GM21717 (cell line): ENCODE measurements around the gene LANCL3.
"Not testable (repeated sequence)": the region's sequence is repeated elsewhere in the genome, so short reads cannot be mapped to it uniquely, and the experiment has no call there.

ENCODE experiments used
- ATAC-seq: cut with Tn5 transposase; IDR thresholded peaks from one replicate; pipeline ENCODE4 v1.9.1; 2021; ENCODE audit warnings: mild to moderate bottlenecking, moderate library complexity; ENCODE audit not compliant: unreplicated experiment

The LANCL3 gene

DNA sequence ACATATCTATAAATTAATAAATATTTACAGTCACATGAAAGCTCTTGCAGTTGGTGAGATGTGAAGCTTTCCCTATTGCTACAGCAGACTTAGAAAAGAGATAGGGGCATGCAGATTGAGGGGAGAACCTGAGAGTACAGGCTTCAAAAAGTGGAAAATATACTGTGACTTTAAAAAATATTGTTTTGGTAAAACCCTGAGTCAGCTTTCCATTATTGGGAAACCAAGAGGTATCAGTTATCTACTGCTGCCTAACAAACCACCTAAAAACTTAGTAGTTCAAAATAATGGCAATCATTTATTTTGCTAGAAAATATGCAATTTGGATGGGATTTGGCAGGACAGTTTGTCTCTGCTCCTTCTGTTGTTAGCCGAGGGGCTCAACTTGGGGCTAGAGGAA lies 38.3 kb downstream of the LANCL3 start:
- no peak for ATAC-seq

DNA sequence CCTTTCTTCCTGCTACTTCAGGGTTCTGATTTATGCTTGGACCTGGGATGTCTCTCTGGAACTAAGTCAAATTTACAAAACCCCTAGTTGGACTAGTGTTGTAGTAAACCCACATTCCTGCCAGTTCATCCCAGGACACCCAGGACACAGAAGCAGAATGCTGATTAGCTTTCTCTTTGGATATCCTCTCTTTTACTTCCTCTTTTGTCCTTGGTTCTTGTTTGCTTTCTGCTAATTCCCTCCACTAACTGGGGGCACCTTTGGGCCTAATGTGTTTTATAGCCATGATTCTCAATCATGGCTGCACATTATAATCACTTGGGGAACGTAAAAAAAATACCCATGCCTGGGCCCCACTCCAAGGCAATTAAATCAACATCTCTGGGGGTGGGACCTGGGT lies 42.5 kb downstream of the LANCL3 start:
- no peak for ATAC-seq

- no peak for ATAC-seq
These were observed 56.1 kb downstream of the LANCL3 start for GRCh38 chrX:37627602-37628001.

- ATAC-seq = no peak
These were observed 66.6 kb downstream of the LANCL3 start for GRCh38 chrX:37638047-37638446.

GRCh38 chrX:37640142-37640541 lies 68.7 kb downstream of the LANCL3 start:
- no peak for ATAC-seq

- no peak for ATAC-seq
These were observed 70.4 kb downstream of the LANCL3 start for GRCh38 chrX:37641859-37642258.

DNA sequence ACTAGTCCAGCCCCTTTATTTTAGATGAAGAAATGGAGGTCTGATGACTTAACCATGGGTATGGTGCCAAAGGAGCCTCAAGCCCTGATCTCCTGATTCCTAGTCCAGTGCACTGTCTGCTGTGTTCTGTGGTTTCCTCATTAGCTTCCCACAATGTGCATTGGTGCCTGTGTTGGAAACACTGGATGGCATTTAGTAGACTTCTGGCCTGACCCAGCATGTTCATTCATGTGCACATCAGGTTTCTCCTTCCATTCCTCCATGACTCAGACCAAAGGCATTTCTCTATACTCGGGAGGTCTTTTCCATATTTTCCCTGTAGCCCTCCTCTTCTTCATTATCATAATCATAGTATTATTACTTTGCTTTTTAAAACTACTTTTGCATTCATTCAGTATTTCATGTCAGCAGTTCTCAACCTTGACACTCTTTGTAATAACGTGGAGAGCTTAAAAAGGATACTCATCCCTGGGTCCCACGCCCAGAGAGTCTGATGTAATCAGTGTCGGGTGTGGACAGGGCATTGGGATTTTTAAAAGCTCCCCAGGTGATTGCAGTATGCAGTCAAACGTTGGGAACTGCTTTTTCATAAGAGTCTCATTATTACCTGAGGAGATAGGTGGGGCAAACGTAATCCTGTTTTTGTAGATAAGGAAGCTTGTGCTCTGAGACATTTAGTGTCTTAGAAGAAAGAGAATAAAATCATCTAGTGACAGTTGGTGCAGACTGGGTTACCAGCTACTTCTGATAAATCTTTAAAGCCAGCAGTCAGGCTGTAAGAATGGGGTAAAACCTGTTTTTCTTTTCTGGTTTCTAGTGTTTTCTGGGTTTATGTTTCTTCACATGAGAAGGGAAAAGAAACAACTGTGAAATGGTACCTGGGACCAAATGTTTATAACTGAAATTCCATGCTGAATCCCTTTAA lies 73.2 kb downstream of the LANCL3 start:
- ATAC-seq = no peak

DNA sequence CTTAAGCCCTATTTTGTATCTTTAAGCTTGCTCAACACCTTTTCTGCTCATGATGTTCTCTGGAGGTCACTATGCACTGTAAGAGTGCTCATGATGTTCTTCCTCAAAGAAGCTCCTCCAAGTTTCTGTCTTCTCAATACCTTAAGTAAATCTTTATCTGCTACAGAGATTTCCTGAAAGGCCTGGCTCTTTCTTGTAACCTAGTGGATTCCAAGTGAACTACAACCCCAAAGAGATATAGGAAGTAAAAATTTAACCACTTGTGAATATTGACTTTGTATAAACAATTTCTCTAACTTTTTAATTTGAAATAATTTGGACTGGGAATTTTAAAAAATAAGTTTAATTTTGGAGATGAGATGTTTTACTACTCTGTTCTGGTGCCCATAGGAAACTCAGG lies 74.8 kb downstream of the LANCL3 start:
- ATAC-seq = no peak

DNA sequence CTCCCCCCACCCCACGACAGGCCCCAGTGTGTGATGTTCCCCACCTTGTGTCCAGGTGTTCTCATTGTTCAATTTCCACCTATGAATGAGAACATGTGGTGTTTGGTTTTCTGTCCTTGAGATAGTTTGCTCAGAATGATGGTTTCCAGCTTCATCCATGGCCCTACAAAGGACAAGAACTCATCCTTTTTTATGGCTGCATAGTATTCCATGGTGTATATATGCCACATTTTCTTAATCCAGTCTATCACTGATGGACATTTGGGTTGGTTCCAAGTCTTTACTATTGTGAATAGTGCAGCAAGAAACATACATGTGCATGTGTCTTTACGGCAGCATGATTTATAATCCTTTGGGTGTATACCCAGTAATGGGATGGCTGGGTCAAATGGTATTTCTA lies 79.4 kb downstream of the LANCL3 start:
- not testable (repeated sequence) for ATAC-seq

DNA sequence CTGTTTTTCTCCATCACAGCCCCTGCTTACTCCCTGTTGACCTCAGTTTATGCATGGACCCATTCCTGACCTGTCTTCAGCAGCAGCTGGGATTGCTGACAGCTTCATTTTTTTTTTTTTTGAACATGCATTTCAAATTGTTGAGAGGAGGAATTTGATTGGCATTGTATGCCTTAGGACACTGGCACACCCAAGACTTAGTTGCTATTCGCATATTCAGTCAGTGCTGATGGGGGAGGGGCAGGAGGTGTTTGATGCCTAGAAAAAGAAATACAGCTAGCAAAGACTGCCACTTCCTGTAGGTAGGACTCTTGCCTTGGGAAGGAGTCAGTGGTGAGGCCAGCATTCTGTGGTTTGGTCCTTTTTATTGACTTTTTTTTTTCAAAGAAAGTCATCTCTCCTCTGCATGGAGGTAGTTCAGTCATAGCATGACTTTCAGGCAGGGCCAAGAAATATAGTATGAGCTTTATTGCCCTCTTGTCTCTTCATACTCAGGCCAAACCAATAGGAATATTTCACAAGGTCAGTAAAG lies 80.5 kb downstream of the LANCL3 start:
- no peak for ATAC-seq

- no peak for ATAC-seq
These were observed 81.2 kb downstream of the LANCL3 start for GRCh38 chrX:37652589-37653231.

- no peak for ATAC-seq
These were observed 82.1 kb downstream of the LANCL3 start for GRCh38 chrX:37653397-37654085.

GRCh38 chrX:37658343-37659030 lies 87.0 kb downstream of the LANCL3 start:
- no peak for ATAC-seq

- no peak for ATAC-seq
These were observed 87.6 kb downstream of the LANCL3 start for GRCh38 chrX:37659047-37659446.

- no peak for ATAC-seq
These were observed 90.7 kb downstream of the LANCL3 start for GRCh38 chrX:37662181-37662580.

DNA sequence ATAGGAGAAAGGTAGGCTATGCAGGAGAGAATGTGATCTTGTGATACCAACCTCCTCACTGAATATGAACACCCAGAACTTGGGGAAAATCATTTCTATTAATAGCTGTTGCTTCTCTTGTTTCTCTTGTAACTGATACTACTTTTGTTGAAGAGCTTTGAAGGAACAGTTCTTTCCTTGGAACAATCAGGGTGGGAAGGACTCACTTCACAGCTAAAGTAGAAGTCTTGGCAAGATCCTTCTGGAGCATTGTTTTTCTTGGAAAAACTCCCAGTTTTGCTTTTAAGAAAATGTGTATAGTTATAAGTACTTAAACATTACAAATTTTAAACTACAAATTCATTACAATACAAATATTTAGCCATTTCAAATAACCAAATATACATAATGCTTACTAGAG lies 95.1 kb downstream of the LANCL3 start:
- no peak for ATAC-seq

- no peak for ATAC-seq
These were observed 95.7 kb downstream of the LANCL3 start for GRCh38 chrX:37667141-37667540.

- no peak for ATAC-seq
These were observed 101.1 kb downstream of the LANCL3 start for GRCh38 chrX:37672563-37672962.

DNA sequence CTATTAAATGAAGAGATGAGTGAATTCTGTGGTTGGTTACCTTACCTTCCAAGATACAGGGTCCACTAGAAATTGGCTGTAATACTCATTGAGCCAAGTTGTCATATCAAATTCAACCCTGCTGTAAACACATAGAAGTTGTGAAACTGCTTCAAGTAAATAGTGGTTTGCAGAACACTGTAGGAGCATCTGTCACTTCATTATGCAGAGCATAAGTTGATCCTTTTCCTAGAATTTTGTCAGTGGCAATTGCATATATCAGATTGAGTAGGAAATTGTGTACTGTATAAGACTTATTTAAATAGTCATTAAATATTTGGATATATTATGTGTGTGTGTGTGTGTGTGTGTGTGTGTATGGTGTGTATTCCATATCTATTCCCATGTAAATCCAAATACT lies 105.3 kb downstream of the LANCL3 start:
- no peak for ATAC-seq

DNA sequence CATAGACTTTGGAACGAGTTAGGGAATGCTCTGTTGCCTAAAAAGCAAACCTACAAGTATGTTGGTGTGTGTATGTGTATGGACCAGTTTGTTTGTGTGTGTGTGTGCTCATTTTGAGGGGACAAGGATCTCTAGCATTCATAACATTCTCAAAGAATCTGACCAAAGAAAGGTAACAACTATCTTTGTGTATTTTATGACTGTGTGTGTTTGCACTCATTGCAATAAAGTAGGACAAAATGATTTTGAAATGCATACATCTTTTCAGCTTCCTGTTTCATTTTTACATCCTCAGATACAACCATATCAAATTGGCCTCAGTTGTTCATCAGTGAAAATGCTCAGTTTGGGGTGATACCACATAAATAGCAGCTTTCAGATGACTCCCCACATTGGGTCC lies 105.8 kb downstream of the LANCL3 start:
- peak; percentile 20 for ATAC-seq

- peak; percentile 95 for ATAC-seq
These were observed 106.3 kb downstream of the LANCL3 start for GRCh38 chrX:37677765-37678164.
